MM.1S (cell line): ENCODE data around the gene CACNG8.
"Not testable (repeated sequence)": the region's sequence is repeated elsewhere in the genome, so short reads cannot be mapped to it uniquely, and the experiment has no call there.

Experiments
- DNase-seq: peaks from one replicate; pipeline ENCODE4 v3.0.0-alpha.2; 2015
- H2AFZ ChIP-seq: fragments of 300-600 bp; sonication (generic); 2 replicates; pipeline ENCODE4 v1.6.0; 2016; ENCODE audit warnings: antibody characterized with exemption, low read length
- H3F3A ChIP-seq: fragments of 300-600 bp; sonication (generic); 2 replicates; pipeline ENCODE4 v1.6.1; 2016; ENCODE audit warnings: mild to moderate bottlenecking, antibody characterized with exemption, low read length, moderate library complexity, mixed read lengths; ENCODE audit not compliant: insufficient read depth
- H3K27ac ChIP-seq: fragments of 300-600 bp; sonication (generic); 2 replicates; pipeline ENCODE4 v1.5.1; 2016; ENCODE audit warnings: mild to moderate bottlenecking, low read length
- H3K27me3 ChIP-seq: fragments of 300-600 bp; sonication (generic); replicated peaks from 2 replicates; pipeline ENCODE4 v1.6.0; 2016; ENCODE audit warnings: low read length; ENCODE audit not compliant: insufficient read depth
- H3K36me3 ChIP-seq: fragments of 300-600 bp; sonication (generic); replicated peaks from 2 replicates; pipeline ENCODE4 v1.6.1; 2016; ENCODE audit warnings: mild to moderate bottlenecking, low read length, mixed read lengths; ENCODE audit not compliant: insufficient read depth
- H3K4me1 ChIP-seq: fragments of 300-600 bp; sonication (generic); 2 replicates; pipeline ENCODE4 v1.6.1; 2016; ENCODE audit warnings: low read length, mixed read lengths
- H3K4me2 ChIP-seq: fragments of 300-600 bp; sonication (generic); 2 replicates; pipeline ENCODE4 v1.6.0; 2016; ENCODE audit warnings: low read depth, low read length
- H3K4me3 ChIP-seq: fragments of 300-600 bp; sonication (generic); 2 replicates; pipeline ENCODE4 v1.5.1; 2016; ENCODE audit warnings: low read length, mixed read lengths
- H3K79me2 ChIP-seq: fragments of 300-600 bp; sonication (generic); 2 replicates; pipeline ENCODE4 v1.6.1; 2016; ENCODE audit warnings: mixed run types, low read length, mixed read lengths
- H3K9ac ChIP-seq: fragments of 300-600 bp; sonication (generic); 2 replicates; pipeline ENCODE4 v1.6.1; 2016; ENCODE audit warnings: low read length, mixed read lengths
- H3K9me2 ChIP-seq: fragments of 300-600 bp; sonication (generic); replicated peaks from 2 replicates; pipeline ENCODE4 v1.6.1; 2016; ENCODE audit warnings: mild to moderate bottlenecking, low read length, mixed read lengths; ENCODE audit not compliant: insufficient read depth
- H3K9me3 ChIP-seq: fragments of 300-600 bp; sonication (generic); replicated peaks from 2 replicates; pipeline ENCODE4 v1.6.1; 2016; ENCODE audit warnings: mild to moderate bottlenecking, low read length, mixed read lengths; ENCODE audit not compliant: insufficient read depth
- H4K20me1 ChIP-seq: fragments of 300-600 bp; sonication (generic); 2 replicates; pipeline ENCODE4 v1.6.1; 2016; ENCODE audit warnings: mild to moderate bottlenecking, low read length, moderate library complexity, mixed read lengths; ENCODE audit not compliant: insufficient read depth
- EZH2 ChIP-seq: fragments of 300-600 bp; sonication (generic); optimal IDR thresholded peaks from 2 replicates; pipeline ENCODE3; 2017; ENCODE audit warnings: low read depth, mild to moderate bottlenecking, antibody characterized with exemption, low read length, mixed read lengths
- EZH2phosphoT487 ChIP-seq: fragments of 300-600 bp; sonication (generic); IDR thresholded peaks from 2 replicates; pipeline ENCODE4 v1.6.1; 2018; ENCODE audit warnings: antibody characterized with exemption, low read length
- TF ChIP-seq, protein P1 (sequence below): fragments of 300-600 bp; sonication (generic); IDR thresholded peaks from 2 replicates; pipeline ENCODE4 v1.5.1; 2016; ENCODE audit warnings: antibody characterized with exemption, low read length, mixed read lengths

The CACNG8 gene

DNA sequence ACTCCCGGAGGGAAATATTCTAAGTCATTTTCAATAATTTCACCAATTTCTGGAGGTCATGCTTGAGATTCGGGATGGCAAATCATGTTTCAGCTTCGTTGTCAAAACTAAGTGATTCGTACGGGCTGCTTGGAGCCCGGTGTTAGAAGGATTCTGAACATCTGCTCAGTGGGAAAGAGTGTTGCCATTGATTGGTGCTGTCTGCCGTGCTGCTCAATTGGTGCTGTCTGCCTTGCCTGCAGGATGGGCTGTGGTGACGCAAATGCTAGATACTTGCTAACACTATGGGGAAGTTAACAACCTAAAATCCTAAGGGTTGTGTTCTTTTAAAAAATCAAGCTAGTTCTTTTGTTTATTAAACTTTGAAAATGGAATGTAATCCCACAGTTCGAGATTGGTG lies 17.3 kb upstream of the CACNG8 start:
- no peak for DNase-seq
- Histone ChIP-seq H3K27me3 (no peaks in the 10 kb centered on the region; the same call in 1 of the 2 replicates), H3K9ac (no peak overlapping the region), H3K27ac (no peak overlapping the region), H3K79me2 (no peaks in the 10 kb centered on the region), H3F3A (no peaks in the 10 kb centered on the region), H3K4me1 (no peaks in the 10 kb centered on the region), H3K36me3 (no peaks in the 10 kb centered on the region), H4K20me1 (no peaks in the 10 kb centered on the region), H3K4me3 (no peak overlapping the region), H3K9me2 (no peaks in the 10 kb centered on the region), H2AFZ (no peak overlapping the region), H3K4me2 (no peak overlapping the region), H3K9me3 (no peaks in the 10 kb centered on the region)
- TF ChIP-seq EZH2: no peak
- no peak for TF ChIP-seq EZH2phosphoT487
- TF ChIP-seq, protein P1, sequence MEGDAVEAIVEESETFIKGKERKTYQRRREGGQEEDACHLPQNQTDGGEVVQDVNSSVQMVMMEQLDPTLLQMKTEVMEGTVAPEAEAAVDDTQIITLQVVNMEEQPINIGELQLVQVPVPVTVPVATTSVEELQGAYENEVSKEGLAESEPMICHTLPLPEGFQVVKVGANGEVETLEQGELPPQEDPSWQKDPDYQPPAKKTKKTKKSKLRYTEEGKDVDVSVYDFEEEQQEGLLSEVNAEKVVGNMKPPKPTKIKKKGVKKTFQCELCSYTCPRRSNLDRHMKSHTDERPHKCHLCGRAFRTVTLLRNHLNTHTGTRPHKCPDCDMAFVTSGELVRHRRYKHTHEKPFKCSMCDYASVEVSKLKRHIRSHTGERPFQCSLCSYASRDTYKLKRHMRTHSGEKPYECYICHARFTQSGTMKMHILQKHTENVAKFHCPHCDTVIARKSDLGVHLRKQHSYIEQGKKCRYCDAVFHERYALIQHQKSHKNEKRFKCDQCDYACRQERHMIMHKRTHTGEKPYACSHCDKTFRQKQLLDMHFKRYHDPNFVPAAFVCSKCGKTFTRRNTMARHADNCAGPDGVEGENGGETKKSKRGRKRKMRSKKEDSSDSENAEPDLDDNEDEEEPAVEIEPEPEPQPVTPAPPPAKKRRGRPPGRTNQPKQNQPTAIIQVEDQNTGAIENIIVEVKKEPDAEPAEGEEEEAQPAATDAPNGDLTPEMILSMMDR: no peak

DNA sequence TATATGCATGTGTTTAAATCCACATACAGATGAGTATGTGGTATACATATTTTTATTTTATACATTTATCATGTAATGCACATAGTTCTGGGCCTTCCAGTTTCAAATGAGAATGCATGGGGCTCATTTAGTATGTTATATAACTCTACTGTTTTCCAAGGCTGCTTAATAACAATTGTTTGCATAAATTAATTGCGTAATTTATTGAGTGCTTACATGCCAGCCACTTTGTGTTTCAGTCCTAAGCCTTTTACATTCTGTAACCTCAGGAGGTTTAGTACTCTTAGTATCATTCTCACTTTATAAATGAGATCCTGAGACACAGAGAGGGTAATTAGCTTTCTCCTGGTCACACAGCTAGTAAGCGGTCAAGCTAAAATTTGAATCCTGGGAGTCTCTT lies 16.7 kb upstream of the CACNG8 start:
- Histone ChIP-seq H3K27me3 (no peaks in the 10 kb centered on the region; the same call in 1 of the 2 replicates), H3F3A (no peaks in the 10 kb centered on the region), H3K9me2 (no peaks in the 10 kb centered on the region), H3K36me3 (no peaks in the 10 kb centered on the region), H2AFZ (no peak overlapping the region), H3K4me2 (no peak overlapping the region), H3K9me3 (no peaks in the 10 kb centered on the region), H3K4me1 (no peaks in the 10 kb centered on the region), H3K27ac (no peak overlapping the region), H3K4me3 (no peak overlapping the region), H4K20me1 (no peaks in the 10 kb centered on the region), H3K9ac (no peak overlapping the region), H3K79me2 (no peaks in the 10 kb centered on the region)
- no peak for DNase-seq
- TF ChIP-seq EZH2phosphoT487: no peak

DNA sequence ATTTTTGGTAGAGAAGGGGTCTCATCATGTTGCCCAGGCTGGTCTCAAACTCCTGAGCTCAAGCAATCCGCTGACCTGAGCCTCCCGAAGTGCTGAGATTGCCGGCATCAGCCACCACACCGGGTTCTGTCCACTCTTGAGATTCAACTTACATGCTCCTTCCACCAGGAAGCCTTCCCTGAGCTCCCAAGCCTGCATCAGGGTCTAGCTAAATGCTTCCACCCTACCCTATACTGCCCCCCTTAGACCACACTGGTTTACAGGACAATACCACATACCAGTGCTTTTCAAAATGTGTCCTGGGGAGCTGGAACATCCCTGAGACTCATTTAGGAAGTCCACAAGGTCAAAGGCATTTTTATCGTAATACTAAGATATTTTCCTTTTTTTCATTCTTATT lies 15.1 kb upstream of the CACNG8 start:
- no peak for DNase-seq
- Histone ChIP-seq H3K4me2 (no peak overlapping the region), H3K9me2 (no peaks in the 10 kb centered on the region), H3K9ac (no peak overlapping the region), H3K27ac (no peak overlapping the region), H4K20me1 (no peaks in the 10 kb centered on the region), H3F3A (no peaks in the 10 kb centered on the region), H3K36me3 (no peaks in the 10 kb centered on the region), H3K4me1 (no peaks in the 10 kb centered on the region), H3K27me3 (no peaks in the 10 kb centered on the region; the same call in 1 of the 2 replicates), H3K9me3 (no peaks in the 10 kb centered on the region), H3K79me2 (no peaks in the 10 kb centered on the region), H2AFZ (no peak overlapping the region), H3K4me3 (no peak overlapping the region)
- TF ChIP-seq, protein P1: no peak
- no peak for TF ChIP-seq EZH2
- TF ChIP-seq EZH2phosphoT487: no peak

DNA sequence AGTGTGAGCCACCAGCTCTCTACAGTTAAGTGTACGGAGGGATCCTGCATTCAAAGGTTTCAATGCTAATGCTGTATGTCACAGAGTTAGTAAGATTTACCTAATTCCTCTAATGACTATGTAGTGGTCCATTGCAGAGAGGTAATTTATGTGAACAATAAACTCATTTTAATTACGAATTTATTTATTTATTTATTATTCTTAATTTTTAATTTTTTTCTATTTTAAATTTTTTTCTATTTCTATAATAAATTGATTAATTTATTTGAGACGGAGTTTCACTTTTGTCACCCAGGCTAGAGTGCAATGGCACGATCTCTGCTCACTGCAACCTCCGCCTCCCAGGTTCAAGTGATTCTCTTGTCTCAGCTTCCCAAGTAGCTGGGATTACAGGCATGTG lies 14.1 kb upstream of the CACNG8 start:
- not testable (repeated sequence) for DNase-seq

More for the DNA sequence above, 14.1 kb upstream of the CACNG8 start:
- not testable (repeated sequence) for H2AFZ ChIP-seq, H3K4me3 ChIP-seq, H4K20me1 ChIP-seq, H3K9ac ChIP-seq, H3F3A ChIP-seq, H3K4me1 ChIP-seq, H3K9me3 ChIP-seq, H3K9me2 ChIP-seq, H3K27ac ChIP-seq, H3K79me2 ChIP-seq, H3K4me2 ChIP-seq, H3K27me3 ChIP-seq, H3K36me3 ChIP-seq
